D721Med (cell line): ENCODE results near the gene ANKRD16.
"Not testable (repeated sequence)": the region's sequence is repeated elsewhere in the genome, so short reads cannot be mapped to it uniquely, and the experiment has no call there.

ENCODE experiments used
- DNase-seq: peaks from one replicate; pipeline ENCODE4 v3.0.0; 2011; ENCODE audit warnings: low spot score; ENCODE audit not compliant: insufficient read length
- FAIRE-seq: peaks from 2 replicates; lab custom pipeline; 2011; peaks lifted over from hg19 to GRCh38; lab: Jason Lieb, UNC
- CTCF ChIP-seq: IDR thresholded peaks from 2 replicates; pipeline ENCODE4 v1.5.1; 2012; ENCODE audit warnings: mild to moderate bottlenecking, control low read depth; ENCODE audit not compliant: insufficient read depth; ENCODE audit errors: missing control alignments

Gene ANKRD16

GRCh38 chr10:5832946-5833345 is 56.7 kb downstream of the ANKRD16 start:
- no peak for TF ChIP-seq CTCF

DNA sequence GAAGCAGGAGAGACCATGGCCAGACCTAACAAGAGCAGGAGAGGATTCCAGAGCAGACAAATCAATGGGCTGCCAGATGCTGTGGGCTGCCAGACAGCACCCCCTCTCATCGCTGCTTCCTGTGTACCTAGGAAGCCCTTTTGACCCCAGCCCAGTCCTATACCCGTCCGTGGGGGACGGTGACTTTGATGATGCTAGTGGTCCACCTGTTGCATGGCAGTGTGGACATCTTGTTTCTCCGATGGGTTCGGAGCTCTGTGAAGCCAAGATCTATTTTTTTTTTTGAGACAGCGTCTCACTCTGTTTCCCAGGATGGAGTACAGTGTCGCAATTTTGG is 58.3 kb downstream of the ANKRD16 start:
- no peak for TF ChIP-seq CTCF
- no peak for FAIRE-seq
- DNase-seq, result no peak

More at GRCh38 chr10:5832946-5833345, 56.7 kb downstream of the ANKRD16 start:
- no peak for FAIRE-seq
- no peak for DNase-seq

DNA sequence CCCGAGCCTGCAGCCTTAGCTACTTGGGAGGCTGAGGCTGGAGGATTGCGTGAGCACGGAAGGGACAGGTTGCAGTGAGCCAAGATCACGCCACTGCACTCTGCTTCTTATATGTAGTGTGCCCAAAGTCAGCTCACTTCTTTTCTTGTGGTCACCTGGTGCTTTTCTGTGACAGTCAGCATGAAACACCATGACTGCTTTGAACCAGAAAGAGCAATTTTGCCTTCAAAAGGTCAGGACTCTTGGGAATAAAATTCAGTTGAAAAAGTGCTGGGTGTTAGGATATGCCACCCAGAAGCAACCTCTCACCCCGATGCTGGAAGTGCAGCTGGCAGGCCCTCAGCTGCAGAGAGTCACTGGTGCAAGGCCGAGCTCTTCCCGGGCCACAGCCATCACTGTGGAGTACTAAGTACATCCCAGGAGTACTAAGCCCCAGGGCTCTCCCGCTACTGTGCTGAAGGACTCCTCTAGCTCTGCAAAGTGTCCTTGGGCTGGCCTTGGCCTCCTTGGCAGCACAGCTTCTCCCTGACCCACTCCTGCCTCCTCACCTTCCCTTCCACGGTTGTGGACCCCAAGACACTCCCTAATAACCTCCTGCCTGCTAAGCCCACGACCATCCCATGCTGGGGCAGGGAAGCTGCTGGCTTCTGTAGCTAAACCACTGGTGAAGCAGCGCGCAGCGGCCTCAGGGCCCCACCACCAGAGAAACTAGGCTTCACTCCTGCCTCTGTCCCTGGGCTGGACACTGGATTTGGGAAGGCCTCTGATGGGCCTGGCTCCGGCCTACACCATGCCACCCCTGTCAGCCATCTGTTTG is 58.9 kb downstream of the ANKRD16 start:
- FAIRE-seq (no peak), DNase-seq (no peak)
- TF ChIP-seq CTCF, result no peak

DNA sequence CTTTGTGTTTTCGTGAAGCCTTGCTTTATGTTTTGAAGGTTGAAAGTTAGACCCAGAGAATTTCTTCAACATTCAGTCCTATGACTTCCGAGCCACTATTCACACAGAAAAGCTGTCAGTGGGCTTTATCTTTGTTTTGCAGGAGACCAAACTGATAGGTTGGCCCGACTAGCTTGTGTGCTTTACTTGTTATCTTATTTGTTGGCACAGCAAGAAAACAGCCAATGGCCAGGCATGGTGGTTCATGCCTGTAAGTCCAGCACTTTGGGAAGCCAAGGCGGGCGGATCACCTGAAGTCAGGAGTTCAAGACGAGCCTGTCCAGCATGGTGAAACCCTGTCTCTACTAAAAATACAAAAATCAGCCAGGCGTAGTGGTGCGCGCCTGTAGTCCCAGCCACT is 60.4 kb downstream of the ANKRD16 start:
- TF ChIP-seq CTCF, result no peak
- FAIRE-seq (no peak), DNase-seq (no peak)

GRCh38 chr10:5828725-5829124 is 61.0 kb downstream of the ANKRD16 start:
- no peak for FAIRE-seq
- no peak for TF ChIP-seq CTCF
- no peak for DNase-seq

GRCh38 chr10:5827841-5828240 is 61.9 kb downstream of the ANKRD16 start:
- no peak for FAIRE-seq
- DNase-seq, result no peak
- no peak for TF ChIP-seq CTCF

- FAIRE-seq, DNase-seq: not testable (repeated sequence)
These were observed 63.2 kb downstream of the ANKRD16 start for GRCh38 chr10:5826511-5826910.
